Measurements from ENCODE around the gene PCGF2.
"Not testable (repeated sequence)": the region's sequence is repeated elsewhere in the genome, so short reads cannot be mapped to it uniquely, and the experiment has no call there.

Gene PCGF2

DNA sequence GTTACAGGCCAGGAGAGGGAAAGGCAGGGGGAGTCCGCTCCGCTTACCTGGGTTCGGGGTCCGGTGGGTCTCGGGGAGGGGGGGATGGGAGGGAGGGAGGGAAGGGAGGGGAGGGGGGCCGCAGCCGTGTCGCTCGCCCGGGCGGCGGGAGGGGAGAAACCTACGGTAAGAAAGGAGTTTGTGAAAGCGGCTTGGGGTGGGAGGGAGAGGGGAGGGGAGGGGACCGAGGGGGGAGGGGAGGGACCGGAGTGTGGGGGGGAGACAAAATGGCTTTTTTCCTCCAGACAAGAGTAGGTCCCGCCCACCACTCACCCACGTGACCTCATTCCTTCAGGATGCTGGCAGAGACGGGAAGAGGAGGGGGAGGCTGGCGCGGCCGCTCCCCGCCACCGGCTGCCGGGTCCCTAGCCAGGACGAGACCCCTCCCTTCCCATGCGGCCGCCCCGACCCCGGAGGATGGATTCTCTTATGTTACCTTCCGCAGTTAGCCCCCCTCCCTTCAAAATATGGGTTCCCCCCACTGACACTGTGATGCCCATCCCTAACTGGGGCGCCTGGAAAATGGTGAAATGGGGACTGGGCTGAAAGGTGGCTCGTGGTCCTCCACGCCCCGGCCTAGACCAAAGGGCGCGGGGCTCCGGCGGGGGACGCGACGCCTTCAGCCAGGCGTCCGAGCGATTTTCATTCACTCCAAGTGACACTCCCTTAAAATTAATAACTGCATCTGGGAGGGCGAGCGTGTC lies at the start of gene PCGF2:
Gene PCGF2, minus strand, starts transcription at position 188 of the 743 bp plus-strand sequence. CDS start 7,934 bp downstream, outside the sequence.
- peak; percentile 78 for DNase-seq (ENCODE audit: low read depth in 2 of 2)

GRCh38 chr17:38797828-38798227 lies 49.7 kb upstream of the PCGF2 start:
- DNase-seq (ENCODE audit: low read depth in 2 of 2): no peak

DNA sequence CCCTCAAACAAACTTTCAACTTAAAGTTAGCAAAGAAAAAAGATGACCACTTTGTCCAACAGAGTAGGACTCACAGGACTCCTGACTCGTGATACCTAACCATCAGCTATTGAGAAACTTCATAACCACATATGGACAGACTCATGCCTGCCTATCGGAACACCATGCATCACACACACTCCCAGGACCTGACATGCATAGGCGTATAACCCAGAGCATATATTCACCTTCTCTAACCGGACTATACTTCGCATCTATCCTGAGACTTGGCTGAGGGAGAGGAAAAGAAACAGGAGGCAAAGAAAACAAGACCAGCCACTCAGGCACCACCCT lies 49.0 kb upstream of the PCGF2 start:
- no peak for DNase-seq (ENCODE audit: low read depth in 2 of 2)

DNA sequence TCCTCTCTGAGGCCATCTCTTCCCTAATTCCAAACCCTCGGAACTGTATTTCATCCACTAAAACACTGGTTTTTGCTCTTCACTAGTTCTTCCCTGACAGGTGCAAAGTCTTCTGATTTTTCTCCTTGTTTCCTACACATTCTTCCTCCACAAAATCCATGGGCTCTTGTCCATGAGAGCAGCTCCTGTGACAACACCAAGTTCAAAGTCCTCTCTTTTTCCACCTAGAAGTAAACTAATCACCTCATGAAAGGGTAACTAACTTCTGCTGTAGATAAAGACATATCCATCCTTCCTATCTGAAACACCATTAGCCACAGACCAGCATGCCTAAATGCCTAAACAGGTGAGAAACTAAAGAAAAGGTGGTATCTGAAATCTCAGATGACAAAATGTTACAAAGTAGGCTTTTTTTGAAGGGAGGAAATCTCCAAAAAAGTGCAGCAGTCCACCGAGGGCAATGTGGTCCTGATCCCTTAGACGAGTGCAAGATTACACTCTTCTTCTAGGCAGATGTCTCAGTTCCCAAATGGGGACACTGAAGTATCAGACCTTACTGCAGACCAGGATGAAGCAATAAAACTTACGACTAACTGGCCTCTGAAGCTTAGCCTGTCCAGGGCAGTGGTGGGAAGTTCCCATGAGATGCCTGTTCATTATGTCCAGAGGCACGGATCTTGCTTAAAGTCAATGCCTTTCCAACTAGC lies 48.5 kb upstream of the PCGF2 start:
- no peak for DNase-seq (ENCODE audit: low read depth in 2 of 2)

GRCh38 chr17:38794221-38794620 lies 46.1 kb upstream of the PCGF2 start:
- no peak for DNase-seq (ENCODE audit: low read depth in 2 of 2)

DNA sequence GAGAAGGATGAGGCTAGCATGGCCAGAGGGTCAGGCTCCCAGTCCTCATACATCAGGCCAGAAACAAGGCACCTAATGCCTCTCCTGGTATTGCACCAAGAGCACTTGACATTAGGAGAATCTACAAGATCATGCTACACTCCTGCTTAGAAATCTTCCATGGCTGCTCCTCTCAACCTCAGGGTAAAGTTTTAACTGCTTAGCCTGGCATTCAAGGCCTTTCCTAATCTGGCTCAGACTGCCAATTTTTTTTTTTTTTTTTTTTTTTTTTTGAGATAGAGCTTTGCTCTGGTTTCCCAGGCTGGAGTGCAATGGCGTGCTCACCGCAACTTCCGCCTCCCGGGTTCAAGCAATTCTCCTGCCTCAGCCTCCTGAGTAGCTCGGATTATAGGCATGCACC lies 43.0 kb upstream of the PCGF2 start:
- no peak for DNase-seq (ENCODE audit: low read depth in 2 of 2)

DNA sequence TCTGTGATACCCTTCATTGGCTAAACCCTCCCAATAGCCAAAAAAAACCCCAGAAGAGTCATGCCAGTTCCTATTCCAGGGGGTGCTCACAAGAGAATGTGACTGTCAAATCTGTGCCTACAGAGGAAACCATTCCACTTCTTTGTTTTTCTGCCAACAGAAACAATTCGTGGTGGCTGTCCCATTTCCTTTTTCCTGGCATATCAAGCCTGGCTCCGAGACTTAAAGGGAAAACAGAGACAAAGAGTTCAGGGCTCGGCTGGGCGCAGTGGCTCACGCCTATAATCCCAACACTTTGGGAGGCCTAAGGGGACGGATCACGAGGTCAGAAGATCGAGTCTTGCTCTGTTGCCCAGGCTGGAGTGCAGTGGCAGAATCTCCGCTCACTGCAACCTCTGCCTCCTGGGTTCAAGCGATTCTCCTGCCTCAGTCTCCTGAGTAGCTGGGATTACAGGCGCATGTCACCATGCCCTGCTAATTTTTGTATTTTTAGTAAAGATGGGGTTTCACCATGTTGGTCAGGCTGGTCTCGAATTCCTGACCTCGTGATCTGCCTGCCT lies 42.1 kb upstream of the PCGF2 start:
- not testable (repeated sequence) for DNase-seq (ENCODE audit: low read depth in 2 of 2)

DNA sequence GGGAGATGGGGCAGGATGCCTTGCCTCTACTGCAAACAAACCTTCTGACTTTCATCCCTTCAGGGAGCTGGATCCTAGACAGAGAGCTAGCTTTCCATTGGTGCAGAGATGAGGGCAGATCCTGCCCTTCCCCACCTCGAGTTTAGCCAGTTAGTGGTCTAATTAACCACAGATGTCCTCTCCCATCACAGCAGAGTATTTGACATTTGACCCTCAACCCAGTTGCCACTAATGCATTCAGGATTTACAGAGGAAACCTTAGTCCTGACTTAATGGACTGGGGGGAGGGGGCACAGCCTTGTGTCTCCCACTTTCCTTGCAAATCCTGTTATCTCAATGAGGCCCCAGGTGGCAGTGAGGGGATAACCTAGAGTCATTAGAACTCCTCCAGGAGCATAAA lies 41.0 kb upstream of the PCGF2 start:
- no peak for DNase-seq (ENCODE audit: low read depth in 2 of 2)

- not testable (repeated sequence) for DNase-seq (ENCODE audit: low read depth in 2 of 2)
These were observed 39.9 kb upstream of the PCGF2 start for GRCh38 chr17:38787999-38788398.

DNA sequence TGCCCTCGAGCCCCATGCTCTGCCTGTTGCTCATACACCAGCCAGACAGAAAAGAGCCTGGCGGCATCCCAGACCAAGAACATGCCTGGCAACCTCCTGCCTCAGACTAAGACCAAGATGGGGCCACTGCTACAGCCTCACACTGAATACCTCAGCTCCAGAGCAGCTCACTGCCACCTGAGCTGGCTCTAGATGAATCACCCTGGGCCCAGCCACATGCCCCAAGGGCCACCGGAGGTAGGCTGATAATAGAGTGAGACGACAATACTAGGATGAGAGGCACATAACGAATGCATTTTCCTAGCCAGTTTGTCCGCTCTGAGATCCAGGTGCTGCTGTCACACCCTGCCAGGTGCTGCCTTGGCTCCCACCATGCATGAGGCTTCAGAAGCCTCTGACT lies 38.2 kb upstream of the PCGF2 start:
- DNase-seq (ENCODE audit: low read depth in 2 of 2): no peak

- no peak for DNase-seq (ENCODE audit: low read depth in 2 of 2)
These were observed 35.1 kb upstream of the PCGF2 start for GRCh38 chr17:38783227-38783626.

- DNase-seq (ENCODE audit: low read depth in 2 of 2): no peak
These were observed 32.0 kb upstream of the PCGF2 start for GRCh38 chr17:38779965-38780752.

GRCh38 chr17:38777641-38778250 lies 29.6 kb upstream of the PCGF2 start:
- DNase-seq (ENCODE audit: low read depth in 2 of 2): no peak

- DNase-seq (ENCODE audit: low read depth in 2 of 2): no peak
These were observed 25.1 kb upstream of the PCGF2 start for GRCh38 chr17:38773258-38773657.

DNA sequence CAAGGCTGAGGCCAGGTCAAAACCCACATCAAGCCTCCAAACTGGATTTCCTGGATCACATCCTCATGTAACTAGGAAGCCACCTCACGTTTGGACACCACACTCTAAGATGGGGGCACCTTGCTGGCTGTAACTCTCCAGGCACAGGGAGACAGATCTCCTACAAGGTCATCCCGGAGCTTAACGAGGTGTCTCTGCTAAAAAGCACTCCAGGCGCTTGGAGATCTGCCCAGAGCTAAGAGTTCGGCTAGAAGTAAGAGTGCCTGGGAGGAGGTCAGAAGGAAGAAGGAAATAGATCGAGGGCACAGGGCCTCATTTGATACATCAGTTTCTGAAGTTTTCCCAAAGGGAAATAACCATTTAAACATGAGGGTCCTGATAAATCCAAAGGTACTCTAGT lies 20.3 kb upstream of the PCGF2 start:
- no peak for DNase-seq (ENCODE audit: low read depth in 2 of 2)

GRCh38 chr17:38766341-38766740 lies 18.2 kb upstream of the PCGF2 start:
- no peak for DNase-seq (ENCODE audit: low read depth in 2 of 2)

DNA sequence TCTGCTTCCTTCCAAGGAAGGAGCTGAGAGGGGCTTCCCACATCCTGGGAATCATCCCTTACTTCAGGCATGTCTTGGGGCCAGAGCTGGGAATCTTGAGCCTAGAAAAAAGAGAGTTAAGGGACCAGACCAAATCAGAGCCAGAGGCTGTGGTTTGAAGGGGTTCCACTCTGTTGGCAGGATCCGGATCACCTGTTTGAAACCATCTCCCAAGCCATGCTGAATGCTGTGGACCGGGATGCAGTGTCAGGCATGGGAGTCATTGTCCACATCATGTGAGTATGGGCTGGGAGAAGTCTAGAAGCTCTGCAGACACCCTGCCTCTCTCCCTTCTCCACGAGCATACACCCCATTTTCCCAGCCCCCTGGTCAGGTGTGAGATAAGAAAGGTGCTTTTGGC lies 14.1 kb upstream of the PCGF2 start:
- DNase-seq (ENCODE audit: low read depth in 2 of 2): no peak

GRCh38 chr17:38761612-38762011 lies 13.5 kb upstream of the PCGF2 start:
- DNase-seq (ENCODE audit: low read depth in 2 of 2): no peak

GRCh38 chr17:38753071-38753506 lies 5.0 kb upstream of the PCGF2 start:
- no peak for DNase-seq (ENCODE audit: low read depth in 2 of 2)

DNA sequence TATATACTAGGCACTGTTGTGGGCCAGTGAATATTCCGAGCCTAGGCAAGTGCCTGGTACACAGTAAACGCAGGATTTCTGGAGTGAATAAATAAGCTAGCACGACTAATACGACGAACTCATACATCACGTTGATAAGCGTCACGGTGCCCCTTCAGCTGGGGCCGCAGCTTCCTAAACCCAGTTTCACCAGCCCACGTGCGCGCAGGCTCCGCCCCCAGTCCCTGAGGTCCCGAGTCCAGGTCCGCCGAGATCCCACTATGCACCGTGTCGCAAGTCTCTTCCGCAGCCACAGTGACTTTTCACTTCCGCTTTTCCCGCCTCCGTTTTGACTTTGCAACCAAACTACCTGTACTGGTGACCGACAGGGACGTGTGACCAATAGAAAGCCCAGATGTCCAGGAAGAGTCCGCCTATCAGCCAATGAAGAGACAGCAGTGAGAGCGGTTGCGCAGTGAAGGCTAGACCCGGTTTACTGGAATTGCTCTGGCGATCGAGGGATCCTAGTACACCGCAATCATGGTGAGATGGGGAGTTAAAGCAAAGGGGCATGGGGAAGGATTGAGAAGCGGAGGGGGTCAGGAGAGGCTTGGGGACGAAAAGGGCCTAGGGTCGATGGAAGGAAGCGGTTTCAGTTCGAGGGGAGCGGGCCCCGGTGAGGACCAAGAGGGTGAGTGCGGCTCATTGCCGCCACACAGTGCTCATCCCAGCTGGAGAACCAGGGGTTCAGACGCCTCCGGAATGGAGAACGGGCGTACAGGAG lies 4.4 kb upstream of the PCGF2 start, which contains the start of gene PSMB3:
Gene PSMB3, plus strand, starts transcription at position 434 of the 763 bp plus-strand sequence. Its CDS starts 86 bp downstream, at position 520.
- DNase-seq (ENCODE audit: low read depth in 2 of 2): peak; percentile 97 to 98

DNA sequence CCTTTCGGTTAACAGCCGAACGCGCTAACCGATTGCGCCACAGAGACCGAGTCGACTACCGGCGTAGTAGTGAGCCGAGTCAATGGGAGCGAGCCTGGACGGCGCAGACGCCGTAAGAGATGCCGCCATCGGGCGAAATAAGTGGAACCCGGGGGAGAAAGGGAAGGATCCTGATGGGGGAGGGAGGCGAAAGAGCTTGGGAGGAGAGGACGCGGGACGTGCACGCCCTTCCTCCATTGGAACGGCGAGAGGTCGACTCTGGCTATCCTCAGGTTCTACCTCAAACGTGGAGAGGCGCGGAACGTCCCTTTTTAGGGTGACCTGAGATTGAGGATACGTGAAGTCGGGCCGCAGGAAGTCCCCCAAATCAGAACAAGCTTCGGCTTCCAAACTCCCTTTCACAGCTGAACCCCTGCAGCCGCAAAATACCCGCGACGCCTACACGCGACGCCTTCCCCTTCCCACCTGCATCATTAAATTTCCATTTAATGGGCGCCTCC lies 3.7 kb upstream of the PCGF2 start:
- DNase-seq (ENCODE audit: low read depth in 2 of 2): peak; percentile 68 to 76

Measured in fibroblast of skin of left biceps (primary cell).